Measurements from ENCODE around the gene PINLYP.

Gene PINLYP

GRCh38 chr19:43594710-43595604, 19.4 kb downstream of the PINLYP start:
- no peaks in the 10 kb centered on the region for H3K27me3 ChIP-seq (ENCODE audit: insufficient read depth, low read depth, severe bottlenecking)
- H3K9me3 ChIP-seq (ENCODE audit: severe bottlenecking) = no peaks in the 10 kb centered on the region
- peaks cover 49% of the 10 kb centered on the region for H3K36me3 ChIP-seq
- DNase-seq = peak; percentile 62
- H3K27ac ChIP-seq = peak overlapping the region; percentile 65
- peak; percentile 90 for TF ChIP-seq CTCF (IDR thresholded peaks at IDR 0.05; ENCODE audit: low read depth, low read length)
- peak overlapping the region; percentile 55 for H3K4me3 ChIP-seq (ENCODE audit: low read depth, low read length)

GRCh38 chr19:43595605-43595998, 20.0 kb downstream of the PINLYP start:
- no peak for DNase-seq
- TF ChIP-seq CTCF (IDR thresholded peaks at IDR 0.05; ENCODE audit: low read depth, low read length) = no peak
- peak overlapping the region; percentile 65 for H3K27ac ChIP-seq
- no peaks in the 10 kb centered on the region for H3K27me3 ChIP-seq (ENCODE audit: insufficient read depth, low read depth, severe bottlenecking)
- peak overlapping the region; percentile 55 for H3K4me3 ChIP-seq (ENCODE audit: low read depth, low read length)
- peaks cover 52% of the 10 kb centered on the region for H3K36me3 ChIP-seq
- H3K9me3 ChIP-seq (ENCODE audit: severe bottlenecking) = no peaks in the 10 kb centered on the region

GRCh38 chr19:43595999-43596841, 20.6 kb downstream of the PINLYP start, which contains the start of the genes IRGQ and ZNF576:
Gene IRGQ (minus strand): TSS chr19:43596134. CDS start chr19:43595338, 796 bp downstream.
Gene ZNF576 (plus strand): TSS chr19:43596595. CDS start chr19:43597109, 514 bp downstream.
- DNase-seq = peak; percentile 99
- H3K9me3 ChIP-seq (ENCODE audit: severe bottlenecking) = no peaks in the 10 kb centered on the region
- no peaks in the 10 kb centered on the region for H3K27me3 ChIP-seq (ENCODE audit: insufficient read depth, low read depth, severe bottlenecking)
- peak within 1 kb of the TSS; percentile 99 for H3K27ac ChIP-seq
- 0 out of 2 replicates have a peak, but pooled peaks have one; percentile 3 for TF ChIP-seq CTCF (IDR thresholded peaks at IDR 0.05; ENCODE audit: low read depth, low read length)
- peak within 1 kb of the TSS; percentile 79 for H3K4me3 ChIP-seq (ENCODE audit: low read depth, low read length)
- peaks cover 58% of the 10 kb centered on the region for H3K36me3 ChIP-seq

- DNase-seq = no peak
- peak overlapping the region; percentile 99 for H3K27ac ChIP-seq
- TF ChIP-seq CTCF (IDR thresholded peaks at IDR 0.05; ENCODE audit: low read depth, low read length) = no peak
- peak overlapping the region; percentile 79 for H3K4me3 ChIP-seq (ENCODE audit: low read depth, low read length)
- H3K27me3 ChIP-seq (ENCODE audit: insufficient read depth, low read depth, severe bottlenecking) = no peaks in the 10 kb centered on the region
- H3K36me3 ChIP-seq = peaks cover 60% of the 10 kb centered on the region
- H3K9me3 ChIP-seq (ENCODE audit: severe bottlenecking) = no peaks in the 10 kb centered on the region
Measured at GRCh38 chr19:43596842-43597461, 21.4 kb downstream of the PINLYP start.

- H3K27me3 ChIP-seq (ENCODE audit: insufficient read depth, low read depth, severe bottlenecking) = no peaks in the 10 kb centered on the region
Measured at GRCh38 chr19:43597876-43598275, 22.3 kb downstream of the PINLYP start.

More at GRCh38 chr19:43597876-43598275, 22.3 kb downstream of the PINLYP start:
- H3K36me3 ChIP-seq = peaks cover 51% of the 10 kb centered on the region
- no peaks in the 10 kb centered on the region for H3K9me3 ChIP-seq (ENCODE audit: severe bottlenecking)
- no peak overlapping the region for H3K4me3 ChIP-seq (ENCODE audit: low read depth, low read length)
- no peak for TF ChIP-seq CTCF (IDR thresholded peaks at IDR 0.05; ENCODE audit: low read depth, low read length)
- no peak for DNase-seq
- H3K27ac ChIP-seq = no peak overlapping the region
